Psoas muscle (tissue), 8 donors: ENCODE results near the gene GCN1. TPM values are rescaled to one million over a fixed set of nuclear protein-coding genes. Genes with fewer than 3 reads are reported as not detected.
A peak's percentile ranks its signal among the peaks of the same experiment; 100 is the strongest.
"Not testable (repeated sequence)": the region's sequence is repeated elsewhere in the genome, so short reads cannot be mapped to it uniquely, and the experiment has no call there.

Source experiments
- ATAC-seq, 4 donors: fragments of 200-7000 bp; cut with Tn5 transposase; one replicate each; pipeline ENCODE4 v1.9.1; 2020; ENCODE audit warnings: moderate library complexity in 3 of 4, mild to moderate bottlenecking in 2 of 4
- DNase-seq, 2 donors: peaks; one replicate each; pipeline ENCODE4 v3.0.0-alpha.2; 2020
- H3K27ac ChIP-seq: fragments of 200-600 bp; one replicate; pipeline ENCODE4 v1.8.0; 2022
- H3K27me3 ChIP-seq, 3 donors: fragments of 200-600 bp in 1 of 3; one replicate each; pipeline versions ENCODE4 v1.6.1 to v1.8.0; 2013 to 2022; ENCODE audit warnings: low read length in 2 of 3, mild to moderate bottlenecking in 2 of 3, moderate library complexity in 1 of 3; ENCODE audit not compliant: insufficient read depth in 3 of 3
- H3K36me3 ChIP-seq, 2 donors: fragments of 200-600 bp in 1 of 2; one replicate each; pipeline versions ENCODE4 v1.6.1 to v1.8.0; 2013 to 2022; ENCODE audit warnings: low read depth in 1 of 2, mild to moderate bottlenecking in 1 of 2, moderate library complexity in 1 of 2; ENCODE audit not compliant: insufficient read depth in 1 of 2
- H3K4me1 ChIP-seq: fragments of 200-600 bp; one replicate; pipeline ENCODE4 v1.8.0; 2022
- H3K4me3 ChIP-seq: fragments of 200-600 bp; one replicate; pipeline ENCODE4 v1.8.0; 2022; ENCODE audit warnings: mild to moderate bottlenecking
- H3K9me3 ChIP-seq: fragments of 200-600 bp; one replicate; pipeline ENCODE4 v1.8.0; 2022
- CTCF ChIP-seq: fragments of 200-600 bp; IDR thresholded peaks from one replicate; pipeline ENCODE4 v1.8.0; 2022; ENCODE audit warnings: antibody characterized with exemption
- WGBS, 3 donors: extraction: QIAGEN DNeasy Blood & Tissue Kit; methylation state at CpG; one replicate each; pipeline versions ENCODE4 v1.1.6 to v1.1.7; 2013; 5-methylcytosine and 5-hydroxymethylcytosine counted together
- intact Hi-C, 2 donors: fragments of 100-400 bp; cut with DNase I; formaldehyde crosslinking; loops; one replicate each; pipeline versions ENCODE4 v1.11.0 to v1.14.2; 2022
- polyA plus RNA-seq, 3 donors: library from polyadenylated mRNA; stranded (reverse); fragments of 200-250 nt; gene quantifications; one replicate each; pipeline ENCODE4 v1.2.3, GENCODE V29; 2013
- total RNA-seq, 4 donors: library from RNA; stranded (reverse); fragmentation: NEBNext Ultra II Directional in 2 of 4; extraction: Animal tissue kit (Norgen Biotek cat#: 25700) in 2 of 4; gene quantifications; one replicate each; pipeline versions ENCODE4 v1.2.1 to v1.2.4, GENCODE V29; 2021 to 2023
- donor health status: healthy with polysubstance abuse.
- donor health status: DM: no; HTN: no; CAD: no; lungs with moderate emphysema.
- donor health status: Bipolar disorder and iron deficiency.
- donor health status: healthy.
- donor health status: DM: yes; HTN: yes; CAD: no.
- donor health status: DM: no; HTN: no; CAD: no.
- donor health status: DM: no; HTN: no; CAD: no.
- donor health status: DM: yes; HTN: yes; CAD: no.

GCN1 gene
- total and polyA plus RNA-seq, 7 donors, result 19.6 to 80.9 (median 63.1) TPM

GRCh38 chr12:120204171-120204570 lies 9.7 kb upstream of the GCN1 start:
- intact Hi-C loops, result no loop called here
- TF ChIP-seq CTCF, result no peak
- Histone ChIP-seq H3K4me1 (peaks cover 8% of the 10 kb centered on the region), H3K27me3 (no peaks in the 10 kb centered on the region), H3K36me3 (peaks cover 0 to 15% of the 10 kb centered on the region in 2 donors), H3K27ac (no peak overlapping the region), H3K4me3 (no peak overlapping the region), H3K9me3 (no peaks in the 10 kb centered on the region)
- 81 to 91% (median 85%) methylated on average over 7 of the region's 7 CpGs for WGBS, 3 donors
- ATAC-seq, result no peak
- DNase-seq, result no peak

- peak in 1 of 4 donors; percentile 0 for ATAC-seq
- no peak for DNase-seq
- 1 to 4% (median 3%) methylated on average over 16 of the region's 16 CpGs for WGBS, 3 donors
- H3K9me3 ChIP-seq, result no peaks in the 10 kb centered on the region
- intact Hi-C loops, result no loop called here
- peaks cover 41% of the 10 kb centered on the region for H3K4me1 ChIP-seq
- peak overlapping the region; percentile 82 for H3K4me3 ChIP-seq
- H3K36me3 ChIP-seq, result peaks cover 0 to 42% of the 10 kb centered on the region in 2 donors
- TF ChIP-seq CTCF, result no peak
- no peaks in the 10 kb centered on the region for H3K27me3 ChIP-seq
- peak overlapping the region; percentile 92 for H3K27ac ChIP-seq
These were observed 5.9 kb upstream of the GCN1 start for GRCh38 chr12:120200364-120200800.

- no peak for TF ChIP-seq CTCF
- ATAC-seq (peak; percentile 61 to 74 (median 68)), DNase-seq (peak; percentile 59 to 79)
- peaks cover 0 to 42% of the 10 kb centered on the region in 2 donors for H3K36me3 ChIP-seq
- H3K4me3 ChIP-seq, result peak overlapping the region; percentile 82
- WGBS, 3 donors, result 12 to 21% (median 19%) methylated on average over 12 of the region's 12 CpGs
- peak overlapping the region; percentile 92 for H3K27ac ChIP-seq
- intact Hi-C loops, result no loop called here
- H3K9me3 ChIP-seq, result no peaks in the 10 kb centered on the region
- no peaks in the 10 kb centered on the region for H3K27me3 ChIP-seq
- H3K4me1 ChIP-seq, result peaks cover 46% of the 10 kb centered on the region
These were observed 5.2 kb upstream of the GCN1 start for GRCh38 chr12:120199595-120200306.

DNA sequence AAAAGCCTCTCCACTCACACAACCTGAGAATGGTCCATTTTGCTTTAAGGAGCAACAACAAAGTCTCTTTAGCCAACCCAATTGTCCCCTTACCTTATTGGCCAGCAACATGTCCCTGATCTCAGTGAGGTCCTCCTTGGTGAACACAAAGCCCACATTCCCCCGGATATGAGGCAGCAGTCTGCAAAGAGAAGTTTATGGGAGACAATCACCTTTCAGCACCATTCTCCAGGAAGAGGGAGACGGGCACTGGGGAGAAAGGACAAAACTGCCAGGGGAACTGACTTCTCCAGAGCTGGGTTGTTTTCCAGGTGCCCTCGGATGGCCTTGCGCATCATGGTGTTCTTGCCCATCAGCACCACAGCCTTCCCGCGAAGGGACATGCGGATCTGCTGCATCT lies 4.5 kb upstream of the GCN1 start:
- no peaks in the 10 kb centered on the region for H3K9me3 ChIP-seq
- H3K4me3 ChIP-seq, result peak overlapping the region; percentile 82
- H3K27ac ChIP-seq, result peak overlapping the region; percentile 92
- H3K4me1 ChIP-seq, result peaks cover 46% of the 10 kb centered on the region
- no peak for TF ChIP-seq CTCF
- no peak for ATAC-seq
- DNase-seq, result no peak
- peaks cover 0 to 42% of the 10 kb centered on the region in 2 donors for H3K36me3 ChIP-seq
- intact Hi-C loops, result no loop called here
- 45 to 73% (median 52%) methylated on average over 7 of the region's 7 CpGs for WGBS, 3 donors
- no peaks in the 10 kb centered on the region for H3K27me3 ChIP-seq

GRCh38 chr12:120197542-120197887 lies 3.0 kb upstream of the GCN1 start:
- Histone ChIP-seq H3K27me3 (no peaks in the 10 kb centered on the region), H3K9me3 (no peaks in the 10 kb centered on the region), H3K4me3 (peak overlapping the region; percentile 44), H3K27ac (peak overlapping the region; percentile 92), H3K4me1 (peaks cover 60% of the 10 kb centered on the region), H3K36me3 (peaks cover 0 to 42% of the 10 kb centered on the region in 2 donors)
- intact Hi-C loops, result no loop called here
- 69 to 79% (median 72%) methylated on average over 4 of the region's 4 CpGs for WGBS, 3 donors
- ATAC-seq, result no peak
- no peak for TF ChIP-seq CTCF
- no peak for DNase-seq

GRCh38 chr12:120196817-120197541 lies 2.5 kb upstream of the GCN1 start:
- H3K9me3 ChIP-seq, intact Hi-C loops, DNase-seq, H3K27me3 ChIP-seq, ATAC-seq: not testable (repeated sequence)
- H3K36me3 ChIP-seq, result peaks cover 0 to 42% of the 10 kb centered on the region in 2 donors
- H3K27ac ChIP-seq, result peak overlapping the region; percentile 91
- H3K4me3 ChIP-seq, result peak overlapping the region; percentile 8
- H3K4me1 ChIP-seq, result peaks cover 60% of the 10 kb centered on the region
- WGBS, 3 donors, result 66 to 80% (median 69%) methylated on average over 7 of the region's 7 CpGs
